GM18499 (cell line): ENCODE results near the gene PROX2.

Experiments
- ATAC-seq: cut with Tn5 transposase; IDR thresholded peaks from one replicate; pipeline ENCODE4 v1.9.1; 2021; ENCODE audit warnings: moderate number of reproducible peaks; ENCODE audit not compliant: insufficient read depth, unreplicated experiment

PROX2 gene

DNA sequence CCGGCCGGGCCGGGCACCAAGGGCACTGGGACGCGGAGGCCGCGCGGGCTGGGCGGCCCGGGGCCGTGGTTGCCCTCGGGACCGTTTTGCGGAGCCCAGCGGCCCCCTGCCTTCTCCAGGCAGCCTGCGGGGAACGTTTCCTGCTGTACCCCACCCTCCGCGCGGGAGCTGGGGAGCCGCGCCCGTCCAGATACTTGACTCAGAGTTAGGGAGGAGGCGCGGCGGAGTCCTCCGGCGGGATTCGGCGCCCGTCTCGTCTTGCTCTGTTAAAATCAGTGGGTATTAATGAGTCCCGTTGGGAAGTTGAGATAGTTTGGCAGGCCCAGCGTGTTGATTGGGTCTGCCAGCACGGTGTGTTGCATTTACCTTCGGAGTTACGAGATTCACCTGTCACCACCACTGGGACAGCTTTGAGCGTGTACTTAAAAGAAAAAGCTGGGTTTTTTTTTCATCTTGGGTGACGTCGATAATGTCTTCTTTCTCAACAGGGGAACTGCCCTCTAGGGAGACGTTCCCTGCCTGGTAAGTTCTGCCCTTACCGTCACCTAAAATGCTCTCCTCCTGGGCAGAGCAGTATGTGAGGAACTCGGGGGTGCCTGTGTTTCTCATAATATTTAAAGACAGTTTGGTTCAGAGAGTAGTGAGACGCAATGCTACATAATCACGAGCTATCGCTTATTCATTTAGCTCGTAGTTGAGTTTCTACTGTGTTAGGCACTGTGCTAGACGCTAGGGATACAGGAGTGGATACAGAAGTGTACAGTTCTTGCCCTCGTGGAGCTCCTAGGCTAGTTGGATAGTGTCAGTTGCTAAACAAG is 6.4 kb upstream of the PROX2 start:
- peak; percentile 15 for ATAC-seq

- peak; percentile 61 for ATAC-seq
Observed at GRCh38 chr14:74881431-74882102, 5.6 kb upstream of the PROX2 start, which contains the start of gene DLST. DLST (plus strand) TSS chr14:74881916; CDS start chr14:74881954, 38 bp downstream.

DNA sequence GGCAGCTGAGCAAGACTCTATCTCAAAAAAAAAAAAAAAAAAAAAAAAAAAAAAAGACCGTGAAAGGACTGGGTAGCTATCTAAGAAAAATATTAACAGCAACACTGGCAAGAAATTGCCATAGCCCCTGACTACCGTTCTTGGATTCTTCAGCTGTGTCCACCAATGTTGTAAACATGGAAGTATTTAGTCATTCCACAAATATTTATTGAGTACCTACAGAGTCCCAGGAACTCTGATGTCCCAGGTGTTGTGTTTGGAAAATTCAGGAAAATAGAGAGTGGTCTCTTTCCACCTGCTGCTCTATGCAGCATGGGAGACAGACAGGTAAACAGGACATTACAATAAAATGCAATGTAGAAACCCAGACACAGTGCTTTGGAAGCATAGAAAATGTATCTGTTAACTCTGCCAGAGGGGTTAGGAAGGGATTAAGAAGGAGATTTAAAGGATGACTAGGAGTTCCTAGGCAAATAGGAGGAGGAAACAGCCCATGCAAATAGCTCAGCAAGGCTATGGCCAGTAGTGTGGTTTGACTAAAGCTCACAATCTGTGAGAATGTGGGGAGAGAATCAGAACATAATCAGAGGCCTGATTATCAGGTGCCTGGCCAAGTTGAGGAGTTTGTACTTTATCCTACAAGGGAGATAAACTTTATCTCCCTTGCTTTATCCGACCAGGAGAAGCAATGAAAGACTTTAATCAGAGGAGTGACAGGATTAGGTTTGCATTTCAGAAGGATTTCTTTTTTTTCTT is 3.7 kb upstream of the PROX2 start:
- no peak for ATAC-seq

DNA sequence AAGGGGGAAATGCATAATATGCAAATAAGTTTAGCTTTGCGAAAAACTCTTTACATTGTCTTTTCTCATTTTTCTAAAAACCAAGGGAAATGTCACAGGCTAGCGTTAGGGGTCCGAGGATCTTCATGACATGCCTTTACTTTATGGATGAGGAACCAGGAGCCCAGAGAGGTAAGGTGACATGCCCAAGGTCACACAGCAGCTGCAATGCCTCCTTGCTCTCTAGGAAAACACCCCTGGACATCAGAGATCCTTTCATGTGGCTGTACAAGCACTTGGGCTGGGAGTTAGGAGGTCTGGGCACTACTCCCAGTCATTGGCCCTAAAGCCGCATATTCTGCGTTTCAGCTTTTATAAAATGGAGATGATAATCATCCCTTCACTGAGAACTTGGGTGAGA is 741 bp downstream of the PROX2 start:
- ATAC-seq: no peak

GRCh38 chr14:74871819-74872218 is 4.1 kb downstream of the PROX2 start:
- no peak for ATAC-seq

DNA sequence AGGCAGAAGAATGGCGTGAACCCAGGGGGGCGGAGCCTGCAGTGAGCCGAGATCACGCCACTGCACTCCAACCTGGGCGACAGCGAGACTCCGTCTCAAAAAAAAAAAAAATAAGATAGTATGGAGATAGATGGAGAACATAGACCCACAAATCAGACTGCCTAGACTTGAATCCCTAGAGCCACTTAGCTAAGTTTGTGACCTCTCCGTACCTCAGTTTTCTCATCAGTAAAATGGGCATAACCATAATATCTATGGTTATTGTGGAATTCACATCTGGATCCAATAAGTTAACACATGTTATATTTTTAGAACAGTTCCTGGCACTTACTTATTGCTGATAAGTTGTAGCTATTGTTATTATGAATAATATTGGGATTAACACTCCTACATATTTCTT is 7.2 kb downstream of the PROX2 start:
- ATAC-seq: no peak

GRCh38 chr14:74867673-74868072 is 8.3 kb downstream of the PROX2 start:
- ATAC-seq: no peak

- no peak for ATAC-seq
Observed at GRCh38 chr14:74866708-74867389, 9.1 kb downstream of the PROX2 start.

- ATAC-seq: no peak
Observed at GRCh38 chr14:74865156-74865555, 10.8 kb downstream of the PROX2 start.

DNA sequence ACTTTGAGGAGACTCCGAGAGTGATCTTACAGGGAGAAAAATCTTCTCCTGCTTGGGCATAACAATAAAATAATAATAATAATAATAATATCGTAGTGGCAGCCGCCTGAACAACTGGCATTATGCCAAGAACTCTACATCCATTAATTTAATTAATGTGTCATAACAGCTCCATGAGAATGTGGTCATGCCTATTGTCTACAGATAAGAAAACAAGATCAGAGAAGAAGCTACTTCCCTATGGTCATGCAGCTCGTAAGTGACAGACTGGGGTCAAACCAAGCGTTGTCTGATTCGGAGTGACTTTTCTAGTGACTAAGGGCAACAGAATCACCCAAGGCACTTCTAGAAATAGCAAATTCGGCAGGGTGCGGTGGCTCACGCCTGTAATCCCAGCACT is 11.7 kb downstream of the PROX2 start:
- no peak for ATAC-seq

- no peak for ATAC-seq
Observed at GRCh38 chr14:74863274-74863673, 12.7 kb downstream of the PROX2 start.

- no peak for ATAC-seq
Observed at GRCh38 chr14:74861734-74862090, 14.2 kb downstream of the PROX2 start.

- no peak for ATAC-seq
Observed at GRCh38 chr14:74860899-74861733, 14.8 kb downstream of the PROX2 start.

GRCh38 chr14:74859757-74860552 is 16.0 kb downstream of the PROX2 start:
- no peak for ATAC-seq

DNA sequence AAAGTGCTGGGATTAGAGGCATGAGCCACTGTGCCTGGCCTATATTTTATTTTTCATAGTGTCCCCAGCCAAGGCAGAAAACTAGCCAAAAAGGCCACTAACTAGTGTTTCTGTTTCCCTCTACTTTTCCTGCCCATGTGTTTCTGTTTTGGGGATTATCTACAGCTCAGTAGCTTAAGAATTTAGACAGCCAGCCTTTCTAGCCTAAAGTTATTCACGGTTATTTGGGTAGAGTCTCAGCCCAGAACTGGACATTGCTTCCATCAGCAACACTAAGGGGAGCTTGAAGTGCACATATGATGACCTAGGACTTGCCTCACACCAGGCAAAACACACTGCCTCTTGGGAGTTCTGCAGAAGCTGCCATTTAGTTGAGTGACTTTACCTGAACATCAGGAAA is 17.9 kb downstream of the PROX2 start:
- ATAC-seq: no peak

DNA sequence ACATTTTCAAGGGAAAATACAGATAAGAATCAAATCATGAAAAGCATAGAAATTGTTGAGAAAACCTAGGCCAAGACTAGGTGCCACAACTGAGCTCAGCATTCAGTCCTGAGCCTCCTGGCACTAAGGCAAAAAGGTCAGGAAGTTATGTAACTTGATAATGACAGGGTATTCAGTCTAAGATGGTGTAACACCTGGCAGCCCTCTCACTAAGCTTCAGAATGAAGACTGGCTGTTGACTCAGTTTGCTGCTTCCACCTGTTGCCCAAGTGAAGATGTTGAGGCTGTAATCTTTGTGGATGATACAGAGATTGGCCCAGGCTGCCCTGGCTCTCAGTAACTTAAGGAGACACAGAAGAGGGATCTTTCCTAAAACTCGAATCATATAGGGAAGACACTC is 19.6 kb downstream of the PROX2 start:
- no peak for ATAC-seq

- no peak for ATAC-seq
Observed at GRCh38 chr14:74855945-74856344, 20.0 kb downstream of the PROX2 start.

DNA sequence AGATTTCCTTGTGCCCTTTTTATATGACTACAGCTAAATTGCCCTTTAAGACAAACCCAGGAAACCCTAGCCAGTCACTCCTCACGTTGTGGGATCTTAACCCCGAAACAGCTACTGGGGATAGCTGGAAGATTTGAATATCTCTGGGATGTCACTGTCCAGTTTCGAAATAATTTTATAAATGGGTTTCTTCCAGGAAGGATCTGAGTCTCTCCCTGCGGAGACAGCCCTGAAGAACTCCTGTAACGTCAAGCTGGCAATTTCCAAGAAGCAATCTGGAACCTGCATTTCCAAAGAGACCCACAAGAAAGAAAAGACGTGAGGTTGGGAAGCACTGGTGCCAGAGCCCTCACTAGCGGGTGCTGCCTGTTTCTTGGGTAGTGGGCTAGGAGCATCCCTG is 20.9 kb downstream of the PROX2 start:
- no peak for ATAC-seq

GRCh38 chr14:74853581-74853980 is 22.4 kb downstream of the PROX2 start:
- no peak for ATAC-seq
